MV-4-11 (cell line): ENCODE results near the gene EPC2.
"Not testable (repeated sequence)": the region's sequence is repeated elsewhere in the genome, so short reads cannot be mapped to it uniquely, and the experiment has no call there.

Experiments
- DNase-seq: peaks from one replicate; lab custom pipeline; 2025; lab: John Stamatoyannopoulos, UW

EPC2 gene

GRCh38 chr2:148674063-148675020 is 29.8 kb downstream of the EPC2 start:
- no peak for DNase-seq

GRCh38 chr2:148675708-148676107 is 31.2 kb downstream of the EPC2 start:
- DNase-seq = no peak

GRCh38 chr2:148678302-148679179 is 34.0 kb downstream of the EPC2 start:
- not testable (repeated sequence) for DNase-seq

GRCh38 chr2:148680462-148680861 is 35.9 kb downstream of the EPC2 start:
- no peak for DNase-seq

GRCh38 chr2:148681443-148681842 is 36.9 kb downstream of the EPC2 start:
- no peak for DNase-seq

GRCh38 chr2:148681862-148682261 is 37.3 kb downstream of the EPC2 start:
- not testable (repeated sequence) for DNase-seq

GRCh38 chr2:148684507-148684906 is 40.0 kb downstream of the EPC2 start:
- no peak for DNase-seq

GRCh38 chr2:148687543-148687942 is 43.0 kb downstream of the EPC2 start:
- DNase-seq = peak; percentile 52

GRCh38 chr2:148688011-148688410 is 43.5 kb downstream of the EPC2 start:
- DNase-seq = not testable (repeated sequence)

GRCh38 chr2:148696985-148697384 is 52.4 kb downstream of the EPC2 start:
- no peak for DNase-seq

GRCh38 chr2:148699830-148700229 is 55.3 kb downstream of the EPC2 start:
- no peak for DNase-seq

- no peak for DNase-seq
Measured at GRCh38 chr2:148701039-148701438, 56.5 kb downstream of the EPC2 start.

- no peak for DNase-seq
Measured at GRCh38 chr2:148701877-148702276, 57.3 kb downstream of the EPC2 start.

GRCh38 chr2:148702475-148702874 is 57.9 kb downstream of the EPC2 start:
- DNase-seq = no peak

GRCh38 chr2:148704247-148704646 is 59.7 kb downstream of the EPC2 start:
- no peak for DNase-seq

GRCh38 chr2:148716378-148716920 is 71.9 kb downstream of the EPC2 start:
- no peak for DNase-seq

- no peak for DNase-seq
Measured at GRCh38 chr2:148718039-148718438, 73.5 kb downstream of the EPC2 start.

GRCh38 chr2:148719195-148719749 is 74.7 kb downstream of the EPC2 start:
- no peak for DNase-seq

- DNase-seq = no peak
Measured at GRCh38 chr2:148719941-148720436, 75.4 kb downstream of the EPC2 start.

- DNase-seq = peak; percentile 21
Measured at GRCh38 chr2:148720501-148721001, 76.0 kb downstream of the EPC2 start.

GRCh38 chr2:148721520-148721931 is 77.0 kb downstream of the EPC2 start:
- DNase-seq = peak; percentile 32
